ENCODE results near the gene EFCAB11. TPM values are rescaled to one million over a fixed set of nuclear protein-coding genes. Genes with fewer than 3 reads are reported as not detected.

The EFCAB11 gene
- total RNA-seq, 1 experiment from 2014 or later, result 15.5 TPM

DNA sequence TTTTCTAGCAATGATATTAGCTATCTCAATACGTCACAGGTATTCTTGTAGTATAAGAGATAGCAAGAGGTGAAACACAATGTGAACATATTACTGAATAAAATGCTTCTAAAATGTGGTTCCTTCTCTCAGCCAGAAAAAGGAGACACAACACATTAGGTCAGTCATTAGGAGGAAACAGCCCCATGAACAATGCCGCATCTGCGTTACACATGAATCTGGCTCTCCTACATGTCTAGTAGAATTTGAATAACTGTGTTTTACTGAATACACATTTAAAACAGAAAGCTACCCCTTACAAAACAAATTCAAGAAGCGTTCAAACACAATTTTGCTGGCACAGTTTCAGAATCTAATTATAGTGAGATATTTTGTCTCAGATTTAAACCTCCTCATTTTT is 51.6 kb downstream of the EFCAB11 start (continued):
- no peak for TF ChIP-seq RELA (CRISPR knock-in tag; IDR thresholded peaks at IDR 0.05; ENCODE audit: borderline replicate concordance)
- no peak for TF ChIP-seq JUN (CRISPR knock-in tag; IDR thresholded peaks at IDR 0.05)
- TF ChIP-seq, protein P1, sequence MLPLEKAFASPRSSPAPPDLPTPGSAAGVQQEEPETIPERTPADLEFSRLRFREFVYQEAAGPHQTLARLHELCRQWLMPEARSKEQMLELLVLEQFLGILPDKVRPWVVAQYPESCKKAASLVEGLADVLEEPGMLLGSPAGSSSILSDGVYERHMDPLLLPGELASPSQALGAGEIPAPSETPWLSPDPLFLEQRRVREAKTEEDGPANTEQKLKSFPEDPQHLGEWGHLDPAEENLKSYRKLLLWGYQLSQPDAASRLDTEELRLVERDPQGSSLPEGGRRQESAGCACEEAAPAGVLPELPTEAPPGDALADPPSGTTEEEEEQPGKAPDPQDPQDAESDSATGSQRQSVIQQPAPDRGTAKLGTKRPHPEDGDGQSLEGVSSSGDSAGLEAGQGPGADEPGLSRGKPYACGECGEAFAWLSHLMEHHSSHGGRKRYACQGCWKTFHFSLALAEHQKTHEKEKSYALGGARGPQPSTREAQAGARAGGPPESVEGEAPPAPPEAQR (CRISPR knock-in tag; IDR thresholded peaks at IDR 0.05), result no peak
- TF ChIP-seq, protein P2, sequence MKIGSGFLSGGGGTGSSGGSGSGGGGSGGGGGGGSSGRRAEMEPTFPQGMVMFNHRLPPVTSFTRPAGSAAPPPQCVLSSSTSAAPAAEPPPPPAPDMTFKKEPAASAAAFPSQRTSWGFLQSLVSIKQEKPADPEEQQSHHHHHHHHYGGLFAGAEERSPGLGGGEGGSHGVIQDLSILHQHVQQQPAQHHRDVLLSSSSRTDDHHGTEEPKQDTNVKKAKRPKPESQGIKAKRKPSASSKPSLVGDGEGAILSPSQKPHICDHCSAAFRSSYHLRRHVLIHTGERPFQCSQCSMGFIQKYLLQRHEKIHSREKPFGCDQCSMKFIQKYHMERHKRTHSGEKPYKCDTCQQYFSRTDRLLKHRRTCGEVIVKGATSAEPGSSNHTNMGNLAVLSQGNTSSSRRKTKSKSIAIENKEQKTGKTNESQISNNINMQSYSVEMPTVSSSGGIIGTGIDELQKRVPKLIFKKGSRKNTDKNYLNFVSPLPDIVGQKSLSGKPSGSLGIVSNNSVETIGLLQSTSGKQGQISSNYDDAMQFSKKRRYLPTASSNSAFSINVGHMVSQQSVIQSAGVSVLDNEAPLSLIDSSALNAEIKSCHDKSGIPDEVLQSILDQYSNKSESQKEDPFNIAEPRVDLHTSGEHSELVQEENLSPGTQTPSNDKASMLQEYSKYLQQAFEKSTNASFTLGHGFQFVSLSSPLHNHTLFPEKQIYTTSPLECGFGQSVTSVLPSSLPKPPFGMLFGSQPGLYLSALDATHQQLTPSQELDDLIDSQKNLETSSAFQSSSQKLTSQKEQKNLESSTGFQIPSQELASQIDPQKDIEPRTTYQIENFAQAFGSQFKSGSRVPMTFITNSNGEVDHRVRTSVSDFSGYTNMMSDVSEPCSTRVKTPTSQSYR (CRISPR knock-in tag; IDR thresholded peaks at IDR 0.05), result no peak
- TF ChIP-seq PREB (CRISPR knock-in tag; IDR thresholded peaks at IDR 0.05; ENCODE audit: borderline replicate concordance), result no peak
- TF ChIP-seq ZNF425 (CRISPR knock-in tag; conservative IDR thresholded peaks at IDR 0.05), result no peak
- no peak for TF ChIP-seq TP53 (CRISPR knock-in tag; IDR thresholded peaks at IDR 0.05)
- no peak for TF ChIP-seq ATF1 (CRISPR knock-in tag; IDR thresholded peaks at IDR 0.05)
- TF ChIP-seq, protein P3, sequence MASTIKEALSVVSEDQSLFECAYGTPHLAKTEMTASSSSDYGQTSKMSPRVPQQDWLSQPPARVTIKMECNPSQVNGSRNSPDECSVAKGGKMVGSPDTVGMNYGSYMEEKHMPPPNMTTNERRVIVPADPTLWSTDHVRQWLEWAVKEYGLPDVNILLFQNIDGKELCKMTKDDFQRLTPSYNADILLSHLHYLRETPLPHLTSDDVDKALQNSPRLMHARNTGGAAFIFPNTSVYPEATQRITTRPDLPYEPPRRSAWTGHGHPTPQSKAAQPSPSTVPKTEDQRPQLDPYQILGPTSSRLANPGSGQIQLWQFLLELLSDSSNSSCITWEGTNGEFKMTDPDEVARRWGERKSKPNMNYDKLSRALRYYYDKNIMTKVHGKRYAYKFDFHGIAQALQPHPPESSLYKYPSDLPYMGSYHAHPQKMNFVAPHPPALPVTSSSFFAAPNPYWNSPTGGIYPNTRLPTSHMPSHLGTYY (CRISPR knock-in tag; IDR thresholded peaks at IDR 0.05), result no peak
- TF ChIP-seq, protein P4, sequence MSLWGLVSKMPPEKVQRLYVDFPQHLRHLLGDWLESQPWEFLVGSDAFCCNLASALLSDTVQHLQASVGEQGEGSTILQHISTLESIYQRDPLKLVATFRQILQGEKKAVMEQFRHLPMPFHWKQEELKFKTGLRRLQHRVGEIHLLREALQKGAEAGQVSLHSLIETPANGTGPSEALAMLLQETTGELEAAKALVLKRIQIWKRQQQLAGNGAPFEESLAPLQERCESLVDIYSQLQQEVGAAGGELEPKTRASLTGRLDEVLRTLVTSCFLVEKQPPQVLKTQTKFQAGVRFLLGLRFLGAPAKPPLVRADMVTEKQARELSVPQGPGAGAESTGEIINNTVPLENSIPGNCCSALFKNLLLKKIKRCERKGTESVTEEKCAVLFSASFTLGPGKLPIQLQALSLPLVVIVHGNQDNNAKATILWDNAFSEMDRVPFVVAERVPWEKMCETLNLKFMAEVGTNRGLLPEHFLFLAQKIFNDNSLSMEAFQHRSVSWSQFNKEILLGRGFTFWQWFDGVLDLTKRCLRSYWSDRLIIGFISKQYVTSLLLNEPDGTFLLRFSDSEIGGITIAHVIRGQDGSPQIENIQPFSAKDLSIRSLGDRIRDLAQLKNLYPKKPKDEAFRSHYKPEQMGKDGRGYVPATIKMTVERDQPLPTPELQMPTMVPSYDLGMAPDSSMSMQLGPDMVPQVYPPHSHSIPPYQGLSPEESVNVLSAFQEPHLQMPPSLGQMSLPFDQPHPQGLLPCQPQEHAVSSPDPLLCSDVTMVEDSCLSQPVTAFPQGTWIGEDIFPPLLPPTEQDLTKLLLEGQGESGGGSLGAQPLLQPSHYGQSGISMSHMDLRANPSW (CRISPR knock-in tag; conservative IDR thresholded peaks at IDR 0.05; ENCODE audit: low read depth), result no peak
- no peak for TF ChIP-seq AR (CRISPR knock-in tag; IDR thresholded peaks at IDR 0.05)
- TF ChIP-seq ZNF416 (CRISPR knock-in tag; IDR thresholded peaks at IDR 0.05), result no peak
- no peak for TF ChIP-seq CREB1 (CRISPR knock-in tag; IDR thresholded peaks at IDR 0.05)
